ENCODE measurements around the gene CENPN. TPM values are rescaled to one million over a fixed set of nuclear protein-coding genes. Genes with fewer than 3 reads are reported as not detected.

Gene CENPN
- total RNA-seq: 10 to 100 TPM; 27.9 to 49.5 TPM

GRCh38 chr16:81006813-81007695 lies at the start of gene CENPN, which contains the start of gene CMC2:
Gene CENPN, plus strand, starts transcription at chr16:81007214. Its CDS starts 4,726 bp downstream, at chr16:81011940.
Gene CMC2, minus strand, starts transcription at chr16:81006885. Its CDS starts 9,491 bp downstream, at chr16:80997394.
- Mint-ChIP-seq H3K27ac (peak within 1 kb of the TSS; percentile 95 to 98), H3K4me3 (peak within 1 kb of the TSS; percentile 99), H3K27me3 (no peaks in the 10 kb centered on the region), H3K36me3 (peaks cover 9% of the 10 kb centered on the region), H3K9me3 (no peaks in the 10 kb centered on the region), H3K4me1 (ENCODE audit: low read depth in 2 of 2) (peaks cover 42% of the 10 kb centered on the region in 2 donors)
- peak; percentile 93 to 94 for ATAC-seq
- peak; percentile 98 for DNase-seq (ENCODE audit: low spot score)

GRCh38 chr16:80958284-80958683 lies 48.7 kb upstream of the CENPN start:
- H3K36me3 Mint-ChIP-seq: peaks cover 64% of the 10 kb centered on the region

GRCh38 chr16:80962879-80963278 lies 44.1 kb upstream of the CENPN start:
- no peak overlapping the region for H3K27ac Mint-ChIP-seq
- no peak overlapping the region for H3K4me3 Mint-ChIP-seq
- no peak for DNase-seq (ENCODE audit: low spot score)

More at GRCh38 chr16:80958284-80958683, 48.7 kb upstream of the CENPN start:
- H3K9me3 Mint-ChIP-seq: peaks cover 30% of the 10 kb centered on the region
- H3K27me3 Mint-ChIP-seq: no peaks in the 10 kb centered on the region
- H3K4me3 Mint-ChIP-seq: no peak overlapping the region
- peaks cover 0 to 3% of the 10 kb centered on the region in 2 donors for H3K4me1 Mint-ChIP-seq (ENCODE audit: low read depth in 2 of 2)
- no peak for DNase-seq (ENCODE audit: low spot score)
- ATAC-seq: no peak
- no peak overlapping the region for H3K27ac Mint-ChIP-seq

GRCh38 chr16:80964351-80964750 lies 42.7 kb upstream of the CENPN start:
- ATAC-seq: no peak
- H3K27ac Mint-ChIP-seq: no peak overlapping the region
- DNase-seq (ENCODE audit: low spot score): no peak

More at GRCh38 chr16:80962879-80963278, 44.1 kb upstream of the CENPN start:
- no peaks in the 10 kb centered on the region for H3K4me1 Mint-ChIP-seq (ENCODE audit: low read depth in 2 of 2)
- no peaks in the 10 kb centered on the region for H3K27me3 Mint-ChIP-seq
- no peak for ATAC-seq
- H3K9me3 Mint-ChIP-seq: peaks cover 14% of the 10 kb centered on the region
- H3K36me3 Mint-ChIP-seq: peaks cover 38% of the 10 kb centered on the region

GRCh38 chr16:80966617-80967016 lies 40.4 kb upstream of the CENPN start:
- Mint-ChIP-seq H3K36me3 (peaks cover 8% of the 10 kb centered on the region), H3K4me1 (ENCODE audit: low read depth in 2 of 2) (no peaks in the 10 kb centered on the region), H3K9me3 (no peaks in the 10 kb centered on the region), H3K27ac (no peak overlapping the region), H3K4me3 (no peak overlapping the region), H3K27me3 (no peaks in the 10 kb centered on the region)
- ATAC-seq (no peak), DNase-seq (ENCODE audit: low spot score) (no peak)

More at GRCh38 chr16:80964351-80964750, 42.7 kb upstream of the CENPN start:
- Mint-ChIP-seq H3K4me1 (ENCODE audit: low read depth in 2 of 2) (no peaks in the 10 kb centered on the region), H3K36me3 (peaks cover 31% of the 10 kb centered on the region), H3K27me3 (no peaks in the 10 kb centered on the region), H3K4me3 (no peak overlapping the region), H3K9me3 (peaks cover 10% of the 10 kb centered on the region)

- Mint-ChIP-seq H3K27me3 (no peaks in the 10 kb centered on the region), H3K4me3 (no peak overlapping the region), H3K27ac (peak overlapping the region in 1 of 2 donors; percentile 13), H3K4me1 (ENCODE audit: low read depth in 2 of 2) (no peaks in the 10 kb centered on the region), H3K9me3 (no peaks in the 10 kb centered on the region), H3K36me3 (peaks cover 7% of the 10 kb centered on the region)
- DNase-seq (ENCODE audit: low spot score): no peak
- ATAC-seq: no peak
Measured at GRCh38 chr16:80968386-80969113, 38.5 kb upstream of the CENPN start.

- peak overlapping the region in 1 of 2 donors; percentile 13 for H3K27ac Mint-ChIP-seq
- H3K9me3 Mint-ChIP-seq: no peaks in the 10 kb centered on the region
- DNase-seq (ENCODE audit: low spot score) (no peak), ATAC-seq (no peak)
- H3K4me3 Mint-ChIP-seq: no peak overlapping the region
- no peaks in the 10 kb centered on the region for H3K27me3 Mint-ChIP-seq
- H3K36me3 Mint-ChIP-seq: peaks cover 8% of the 10 kb centered on the region
- H3K4me1 Mint-ChIP-seq (ENCODE audit: low read depth in 2 of 2): peaks cover 0 to under 1% of the 10 kb centered on the region in 2 donors
Measured at GRCh38 chr16:80969114-80969484, 37.9 kb upstream of the CENPN start.

- H3K36me3 Mint-ChIP-seq: peaks cover 13% of the 10 kb centered on the region
- no peaks in the 10 kb centered on the region for H3K9me3 Mint-ChIP-seq
- H3K4me1 Mint-ChIP-seq (ENCODE audit: low read depth in 2 of 2): peaks cover 0 to 5% of the 10 kb centered on the region in 2 donors
- DNase-seq (ENCODE audit: low spot score) (no peak), ATAC-seq (peak in 1 of 2 donors; percentile 15)
- no peak overlapping the region for H3K27ac Mint-ChIP-seq
- no peaks in the 10 kb centered on the region for H3K27me3 Mint-ChIP-seq
- no peak overlapping the region for H3K4me3 Mint-ChIP-seq
Measured at GRCh38 chr16:80971819-80972218, 35.2 kb upstream of the CENPN start.

GRCh38 chr16:80972611-80973010 lies 34.4 kb upstream of the CENPN start:
- H3K36me3 Mint-ChIP-seq: peaks cover 13% of the 10 kb centered on the region
- H3K27ac Mint-ChIP-seq: no peak overlapping the region
- no peaks in the 10 kb centered on the region for H3K9me3 Mint-ChIP-seq
- H3K4me1 Mint-ChIP-seq (ENCODE audit: low read depth in 2 of 2): peaks cover 0 to 5% of the 10 kb centered on the region in 2 donors
- no peaks in the 10 kb centered on the region for H3K27me3 Mint-ChIP-seq
- no peak for ATAC-seq
- H3K4me3 Mint-ChIP-seq: no peak overlapping the region
- no peak for DNase-seq (ENCODE audit: low spot score)

- no peak for DNase-seq (ENCODE audit: low spot score)
- H3K27me3 Mint-ChIP-seq: no peaks in the 10 kb centered on the region
- no peaks in the 10 kb centered on the region for H3K9me3 Mint-ChIP-seq
- H3K27ac Mint-ChIP-seq: no peak overlapping the region
- peaks cover 0 to 5% of the 10 kb centered on the region in 2 donors for H3K4me1 Mint-ChIP-seq (ENCODE audit: low read depth in 2 of 2)
- no peak for ATAC-seq
- peaks cover 10% of the 10 kb centered on the region for H3K36me3 Mint-ChIP-seq
- H3K4me3 Mint-ChIP-seq: no peak overlapping the region
Measured at GRCh38 chr16:80973991-80974390, 33.0 kb upstream of the CENPN start.

GRCh38 chr16:80974649-80975376 lies 32.2 kb upstream of the CENPN start:
- Mint-ChIP-seq H3K27me3 (no peaks in the 10 kb centered on the region), H3K4me1 (ENCODE audit: low read depth in 2 of 2) (peaks cover 0 to 5% of the 10 kb centered on the region in 2 donors), H3K27ac (no peak overlapping the region), H3K4me3 (no peak overlapping the region), H3K36me3 (peaks cover 10% of the 10 kb centered on the region), H3K9me3 (no peaks in the 10 kb centered on the region)
- DNase-seq (ENCODE audit: low spot score) (no peak), ATAC-seq (no peak)

GRCh38 chr16:80976946-80977345 lies 30.1 kb upstream of the CENPN start:
- H3K4me1 Mint-ChIP-seq (ENCODE audit: low read depth in 2 of 2): peaks cover 0 to 5% of the 10 kb centered on the region in 2 donors
- DNase-seq (ENCODE audit: low spot score): no peak
- H3K4me3 Mint-ChIP-seq: no peak overlapping the region
- no peak for ATAC-seq
- H3K27me3 Mint-ChIP-seq: no peaks in the 10 kb centered on the region
- peaks cover 10% of the 10 kb centered on the region for H3K36me3 Mint-ChIP-seq
- H3K27ac Mint-ChIP-seq: peak overlapping the region in 1 of 2 donors; percentile 3
- H3K9me3 Mint-ChIP-seq: no peaks in the 10 kb centered on the region

GRCh38 chr16:80981103-80981502 lies 25.9 kb upstream of the CENPN start:
- no peak overlapping the region for H3K4me3 Mint-ChIP-seq
- H3K4me1 Mint-ChIP-seq (ENCODE audit: low read depth in 2 of 2): peaks cover 0 to 4% of the 10 kb centered on the region in 2 donors
- H3K36me3 Mint-ChIP-seq: peaks cover 4% of the 10 kb centered on the region
- no peaks in the 10 kb centered on the region for H3K9me3 Mint-ChIP-seq
- H3K27me3 Mint-ChIP-seq: no peaks in the 10 kb centered on the region
- ATAC-seq (no peak), DNase-seq (ENCODE audit: low spot score) (no peak)
- H3K27ac Mint-ChIP-seq: no peak overlapping the region
